K562 (cell line): ENCODE results near the gene FSTL3. TPM values are rescaled to one million over a fixed set of nuclear protein-coding genes. Genes with fewer than 3 reads are reported as not detected.

Source experiments
- ETV6 ChIP-seq, 3 experiments: fragments of 150-350 bp in 1 of 3; sonication (generic) in 1 of 3; formaldehyde crosslinking in 1 of 3; IDR thresholded peaks; 2 replicates each; pipeline versions ENCODE4 v1.6.1 to v1.8.0; 2014 to 2022; ENCODE audit warnings: borderline replicate concordance in 2 of 3, low read depth in 2 of 3, antibody characterized with exemption in 1 of 3, low read length in 1 of 3, mild to moderate bottlenecking in 1 of 3, missing genetic modification reagents in 1 of 3
- FOXK1 ChIP-seq: sonication (generic); formaldehyde crosslinking; IDR thresholded peaks from 2 replicates; pipeline ENCODE4 v1.8.0; 2022; ENCODE audit warnings: missing genetic modification reagents, mild to moderate bottlenecking, borderline replicate concordance
- HLTF ChIP-seq: fragments of 450-650 bp; IDR thresholded peaks from 2 replicates; pipeline ENCODE4 v1.6.1; 2016
- HSF4 ChIP-seq: fragments of 250-450 bp; sonication (Bioruptor Pico); IDR thresholded peaks from 2 replicates; pipeline ENCODE4 v2.1.2; 2022; ENCODE audit warnings: mild to moderate bottlenecking, moderate library complexity, borderline replicate concordance
- KDM2B ChIP-seq: fragments of 250-450 bp; sonication (Bioruptor Pico); IDR thresholded peaks from 2 replicates; pipeline ENCODE4 v1.8.0; 2021; ENCODE audit warnings: mild to moderate bottlenecking, moderate library complexity
- MAFF ChIP-seq: IDR thresholded peaks from 2 replicates; pipeline ENCODE4 v1.6.1; 2012; ENCODE audit warnings: low read length, improper control_type of control experiment
- MEIS2 ChIP-seq: fragments of 450-650 bp; IDR thresholded peaks from 2 replicates; pipeline ENCODE4 v1.6.1; 2014; ENCODE audit warnings: mild to moderate bottlenecking; ENCODE audit not compliant: partially characterized antibody
- MGA ChIP-seq: fragments of 450-650 bp; IDR thresholded peaks from 2 replicates; pipeline ENCODE4 v1.6.1; 2016; ENCODE audit warnings: mild to moderate bottlenecking, moderate library complexity
- NR1H2 ChIP-seq: sonication (generic); formaldehyde crosslinking; IDR thresholded peaks from 2 replicates; pipeline ENCODE4 v1.4.0; 2020; ENCODE audit warnings: mild to moderate bottlenecking, missing genetic modification reagents
- SMC3 ChIP-seq: conservative IDR thresholded peaks from 2 replicates; pipeline ENCODE4 v1.6.1; 2011; ENCODE audit warnings: low read depth, low read length, improper control_type of control experiment; ENCODE audit not compliant: insufficient read depth
- TBL1XR1 ChIP-seq, 2 experiments: IDR thresholded peaks; 2 replicates each; pipeline ENCODE4 v1.6.1; 2012; ENCODE audit warnings: improper control_type of control experiment in 2 of 2, low read length in 2 of 2, mild to moderate bottlenecking in 1 of 2
- TBP ChIP-seq: optimal IDR thresholded peaks from 2 replicates; pipeline ENCODE3; 2011; ENCODE audit warnings: low read depth, low read length, improper control_type of control experiment
- ZHX1 ChIP-seq: fragments of 150-350 bp; conservative IDR thresholded peaks from 2 replicates; pipeline ENCODE4 v1.6.1; 2014; ENCODE audit warnings: low read length
- polyA plus RNA-seq, 8 experiments: library from polyadenylated mRNA; depleted of rRNA in 4 of 8; stranded (reverse) in 5 of 8; unstranded in 3 of 8; fragments of >200 nt; fragmentation: Nextera tagmentation in 2 of 8; fragmentation: Illumina TruSeq in 1 of 8; extraction: Ambion mirVana in 2 of 8; extraction: Trizol in 1 of 8; gene quantifications; 2 replicates each; pipeline versions ENCODE4 v1.2.1 to v1.2.3, GENCODE V29; 2011 to 2014; ENCODE audit warnings: inconsistent platforms in 1 of 8, missing spikeins in 1 of 8
- total RNA-seq, 7 experiments: library from RNA; depleted of rRNA in 6 of 7; stranded (reverse); fragments of >200 nt in 6 of 7; fragmentation: Illumina TruSeq in 2 of 7; extraction: Trizol in 2 of 7; gene quantifications; 2 replicates each; pipeline versions ENCODE4 v1.2.1 to v1.2.3, GENCODE V29; 2011 to 2021; ENCODE audit warnings: low replicate concordance in 1 of 7

Gene FSTL3
- total and polyA plus RNA-seq, 9 of the 15 experiments (the other 6 are each of a cell fraction or from before 2014, with no cell fraction given), result 0.35 to 6.8 (median 4.2) TPM; not detected in 1

- peak; percentile 61 for TF ChIP-seq MGA
- no peak for TF ChIP-seq ETV6 (IDR thresholded peaks at IDR 0.05; ENCODE audit: borderline replicate concordance in 1 of 2, low read depth in 2 of 2, low read length in 1 of 2)
- TF ChIP-seq ETV6 (CRISPR knock-in tag; IDR thresholded peaks at IDR 0.05; ENCODE audit: borderline replicate concordance), result no peak
- no peak for TF ChIP-seq HSF4 (CRISPR knock-in tag)
- peak; percentile 59; the same call in 1 of the 2 replicates for TF ChIP-seq KDM2B (CRISPR knock-in tag)
- TF ChIP-seq TBP, result no peak
- no peak for TF ChIP-seq TBL1XR1 (IDR thresholded peaks at IDR 0.05; ENCODE audit: low read length in 2 of 2)
- no peak for TF ChIP-seq NR1H2
- no peak for TF ChIP-seq MAFF
- TF ChIP-seq SMC3, result no peak
- no peak for TF ChIP-seq MEIS2
- TF ChIP-seq HLTF, result no peak
- no peak for TF ChIP-seq FOXK1 (CRISPR knock-in tag)
- TF ChIP-seq ZHX1, result no peak
Observed at GRCh38 chr19:639253-640160, 36.7 kb upstream of the FSTL3 start, which contains the start of gene FGF22 (continued).
